ENCODE measurements around the gene PRSS38. TPM values are rescaled to one million over a fixed set of nuclear protein-coding genes. Genes with fewer than 3 reads are reported as not detected.
"Not testable (repeated sequence)": the region's sequence is repeated elsewhere in the genome, so short reads cannot be mapped to it uniquely, and the experiment has no call there.

Gene PRSS38
- total RNA-seq, 1 experiment from 2014 or later = not detected

- DNase-seq (ENCODE audit: low spot score) = no peak
Measured at GRCh38 chr1:227844320-227845146, 29.1 kb downstream of the PRSS38 start.

GRCh38 chr1:227845147-227845458 lies 29.6 kb downstream of the PRSS38 start:
- no peak for DNase-seq (ENCODE audit: low spot score)

- DNase-seq (ENCODE audit: low spot score) = no peak
Measured at GRCh38 chr1:227845519-227845918, 30.0 kb downstream of the PRSS38 start.

- no peak for DNase-seq (ENCODE audit: low spot score)
Measured at GRCh38 chr1:227846265-227846858, 30.9 kb downstream of the PRSS38 start.

- DNase-seq (ENCODE audit: low spot score) = not testable (repeated sequence)
Measured at GRCh38 chr1:227847046-227847445, 31.6 kb downstream of the PRSS38 start.

- no peak for DNase-seq (ENCODE audit: low spot score)
Measured at GRCh38 chr1:227848430-227848932, 33.0 kb downstream of the PRSS38 start.

GRCh38 chr1:227849251-227849650 lies 33.8 kb downstream of the PRSS38 start:
- DNase-seq (ENCODE audit: low spot score) = no peak

- no peak for DNase-seq (ENCODE audit: low spot score)
Measured at GRCh38 chr1:227854189-227854588, 38.7 kb downstream of the PRSS38 start.

- no peak for DNase-seq (ENCODE audit: low spot score)
Measured at GRCh38 chr1:227855687-227856086, 40.2 kb downstream of the PRSS38 start.

GRCh38 chr1:227856147-227856858 lies 40.8 kb downstream of the PRSS38 start:
- DNase-seq (ENCODE audit: low spot score) = no peak

GRCh38 chr1:227864882-227865281 lies 49.4 kb downstream of the PRSS38 start:
- DNase-seq (ENCODE audit: low spot score) = no peak

- no peak for DNase-seq (ENCODE audit: low spot score)
Measured at GRCh38 chr1:227869279-227869842, 53.9 kb downstream of the PRSS38 start.

GRCh38 chr1:227869851-227870305 lies 54.4 kb downstream of the PRSS38 start:
- DNase-seq (ENCODE audit: low spot score) = no peak

GRCh38 chr1:227870366-227870765 lies 54.9 kb downstream of the PRSS38 start:
- DNase-seq (ENCODE audit: low spot score) = no peak

- not testable (repeated sequence) for DNase-seq (ENCODE audit: low spot score)
Measured at GRCh38 chr1:227871892-227872291, 56.4 kb downstream of the PRSS38 start.

- DNase-seq (ENCODE audit: low spot score) = not testable (repeated sequence)
Measured at GRCh38 chr1:227877810-227878209, 62.3 kb downstream of the PRSS38 start.

GRCh38 chr1:227880342-227880924 lies 65.0 kb downstream of the PRSS38 start:
- DNase-seq (ENCODE audit: low spot score) = no peak

- DNase-seq (ENCODE audit: low spot score) = no peak
Measured at GRCh38 chr1:227883073-227883520, 67.6 kb downstream of the PRSS38 start.

GRCh38 chr1:227883641-227884301 lies 68.3 kb downstream of the PRSS38 start:
- DNase-seq (ENCODE audit: low spot score) = no peak

GRCh38 chr1:227884370-227885134 lies 69.1 kb downstream of the PRSS38 start:
- no peak for DNase-seq (ENCODE audit: low spot score)

All from HT-29 (cell line).